Stimulated activated naive CD4-positive, alpha-beta T cell treated with Interleukin-2 at 50 U/mL for 16 hours (primary cell): ENCODE results near the gene ZCCHC14.
"Not testable (repeated sequence)": the region's sequence is repeated elsewhere in the genome, so short reads cannot be mapped to it uniquely, and the experiment has no call there.

ENCODE experiments used
- DNase-seq: peaks from one replicate; lab custom pipeline; 2025; lab: John Stamatoyannopoulos, UW

The ZCCHC14 gene

GRCh38 chr16:87524407-87524806 lies 31.6 kb upstream of the ZCCHC14 start:
- DNase-seq, result no peak

GRCh38 chr16:87523605-87524004 lies 30.8 kb upstream of the ZCCHC14 start:
- not testable (repeated sequence) for DNase-seq

GRCh38 chr16:87521764-87522163 lies 28.9 kb upstream of the ZCCHC14 start:
- not testable (repeated sequence) for DNase-seq

- not testable (repeated sequence) for DNase-seq
Observed at GRCh38 chr16:87519170-87519569, 26.3 kb upstream of the ZCCHC14 start.

GRCh38 chr16:87518430-87519051 lies 25.7 kb upstream of the ZCCHC14 start:
- DNase-seq, result not testable (repeated sequence)

GRCh38 chr16:87517610-87518429 lies 25.0 kb upstream of the ZCCHC14 start:
- DNase-seq, result not testable (repeated sequence)

- DNase-seq, result no peak
Observed at GRCh38 chr16:87516361-87516760, 23.5 kb upstream of the ZCCHC14 start.

GRCh38 chr16:87515475-87516330 lies 22.9 kb upstream of the ZCCHC14 start:
- no peak for DNase-seq

GRCh38 chr16:87509778-87510177 lies 17.0 kb upstream of the ZCCHC14 start:
- DNase-seq, result not testable (repeated sequence)

- DNase-seq, result no peak
Observed at GRCh38 chr16:87507351-87508069, 14.7 kb upstream of the ZCCHC14 start.

GRCh38 chr16:87506423-87507350 lies 13.9 kb upstream of the ZCCHC14 start:
- DNase-seq, result no peak

- no peak for DNase-seq
Observed at GRCh38 chr16:87505834-87506233, 13.0 kb upstream of the ZCCHC14 start.

- not testable (repeated sequence) for DNase-seq
Observed at GRCh38 chr16:87503232-87503937, 10.6 kb upstream of the ZCCHC14 start.

- DNase-seq, result no peak
Observed at GRCh38 chr16:87502308-87502969, 9.6 kb upstream of the ZCCHC14 start.

- no peak for DNase-seq
Observed at GRCh38 chr16:87501117-87501516, 8.3 kb upstream of the ZCCHC14 start.

- no peak for DNase-seq
Observed at GRCh38 chr16:87499189-87499486, 6.3 kb upstream of the ZCCHC14 start.

GRCh38 chr16:87498324-87499188 lies 5.7 kb upstream of the ZCCHC14 start:
- DNase-seq, result no peak

- not testable (repeated sequence) for DNase-seq
Observed at GRCh38 chr16:87497767-87498290, 5.0 kb upstream of the ZCCHC14 start.
